Medulla oblongata (tissue), 1 donor: ENCODE results near the gene DENND1A.
A peak's percentile ranks its signal among the peaks of the same experiment; 100 is the strongest.
"Not testable (repeated sequence)": the region's sequence is repeated elsewhere in the genome, so short reads cannot be mapped to it uniquely, and the experiment has no call there.

Experiments used
- DNase-seq: peaks from one replicate; pipeline ENCODE4 v3.0.0-alpha.2; 2015; ENCODE audit errors: extremely low spot score

The DENND1A gene

DNA sequence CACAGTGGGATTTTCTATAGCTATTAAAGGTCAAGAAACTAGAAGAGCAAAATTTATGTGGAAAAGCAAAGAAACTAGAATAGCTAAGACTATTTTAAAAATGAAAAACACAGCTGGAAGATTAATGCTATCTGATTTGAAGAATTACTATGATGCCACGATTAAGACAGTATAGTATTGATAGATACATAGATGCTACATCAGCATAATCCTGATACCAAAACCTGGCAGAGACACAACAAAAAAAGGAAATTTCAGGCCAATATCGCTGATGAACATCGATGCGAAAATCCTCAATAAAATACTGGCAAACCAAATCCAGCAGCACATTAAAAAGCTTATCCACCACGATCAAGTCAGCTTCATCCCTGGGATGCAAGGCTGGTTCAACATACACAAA is 201.4 kb downstream of the DENND1A start:
- DNase-seq: not testable (repeated sequence)

GRCh38 chr9:123727332-123727731 is 202.6 kb downstream of the DENND1A start:
- no peak for DNase-seq

DNA sequence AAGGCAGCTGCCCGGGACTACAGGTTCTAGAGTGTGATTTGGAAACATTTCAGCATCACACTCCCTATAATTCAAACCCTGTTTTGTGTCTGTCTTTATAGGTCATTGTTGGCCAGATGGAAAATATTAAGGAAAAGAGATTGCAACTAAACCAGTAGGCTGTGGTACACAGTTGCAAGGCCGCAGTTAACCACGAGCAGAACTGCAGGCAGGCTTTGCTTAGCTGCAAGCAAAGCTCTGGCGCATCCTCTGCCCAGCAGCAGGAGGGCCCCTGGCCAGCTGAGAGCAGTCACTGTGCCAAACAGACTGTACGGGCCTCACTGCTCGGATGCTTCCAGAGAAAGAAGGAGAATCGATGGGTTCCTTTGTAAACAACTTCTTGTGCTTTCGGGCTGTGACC is 204.5 kb downstream of the DENND1A start:
- DNase-seq: peak; percentile 75

GRCh38 chr9:123724211-123724796 is 205.6 kb downstream of the DENND1A start:
- DNase-seq: peak; percentile 46

DNA sequence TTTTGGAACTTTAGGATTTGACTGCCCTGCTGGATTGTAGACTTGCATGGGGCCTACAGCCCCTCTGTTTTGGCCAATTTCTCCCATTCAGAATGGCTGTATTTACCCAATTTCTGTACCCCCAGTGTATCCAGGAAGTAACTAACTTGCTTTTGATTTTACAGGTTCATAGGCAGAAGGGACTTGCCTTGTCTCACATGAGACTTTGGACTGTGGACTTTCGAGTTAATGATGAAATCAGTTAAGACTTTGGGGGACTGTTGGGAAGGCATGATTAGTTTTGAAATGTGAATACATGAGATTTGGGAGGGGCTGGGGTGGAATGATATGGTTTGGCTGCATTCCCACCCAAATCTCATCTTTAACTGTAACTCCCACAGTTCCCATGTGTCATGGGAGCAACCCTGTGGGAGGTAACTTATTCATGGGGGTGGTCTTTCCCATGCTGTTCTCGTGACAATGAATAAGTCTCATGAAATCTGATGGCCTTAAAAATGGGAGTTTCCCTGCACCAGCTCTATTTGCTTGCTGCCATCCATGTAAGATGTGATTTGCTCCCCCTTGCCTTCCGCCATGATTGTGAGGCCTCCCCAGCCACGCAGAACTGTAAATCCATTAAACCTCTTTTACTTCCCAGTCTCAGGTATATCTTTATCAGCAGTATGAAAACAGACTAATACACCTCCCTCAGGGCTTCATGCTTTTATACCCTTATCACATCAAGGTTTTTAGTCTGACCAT is 206.6 kb downstream of the DENND1A start:
- DNase-seq: no peak

GRCh38 chr9:123722378-123722777 is 207.5 kb downstream of the DENND1A start:
- no peak for DNase-seq

DNA sequence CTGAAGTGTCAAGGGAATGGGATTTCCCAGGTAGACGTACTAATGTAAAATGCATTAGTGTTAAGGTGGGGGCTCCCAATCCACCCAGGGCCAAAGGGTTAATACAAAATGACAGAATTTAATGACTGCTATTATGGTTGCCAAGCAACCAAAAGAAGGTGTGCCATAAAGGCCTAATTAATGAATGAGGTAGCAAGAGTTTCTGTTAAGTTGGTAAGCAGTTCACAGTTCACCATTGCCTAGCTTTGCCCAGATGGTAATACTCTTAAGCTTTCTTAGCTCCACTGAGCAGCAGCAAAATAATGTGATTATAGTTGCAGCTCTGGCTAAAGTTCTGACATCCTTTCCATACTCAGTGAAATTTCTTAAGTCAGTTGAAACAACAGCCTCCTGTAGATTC is 211.7 kb downstream of the DENND1A start:
- no peak for DNase-seq

DNA sequence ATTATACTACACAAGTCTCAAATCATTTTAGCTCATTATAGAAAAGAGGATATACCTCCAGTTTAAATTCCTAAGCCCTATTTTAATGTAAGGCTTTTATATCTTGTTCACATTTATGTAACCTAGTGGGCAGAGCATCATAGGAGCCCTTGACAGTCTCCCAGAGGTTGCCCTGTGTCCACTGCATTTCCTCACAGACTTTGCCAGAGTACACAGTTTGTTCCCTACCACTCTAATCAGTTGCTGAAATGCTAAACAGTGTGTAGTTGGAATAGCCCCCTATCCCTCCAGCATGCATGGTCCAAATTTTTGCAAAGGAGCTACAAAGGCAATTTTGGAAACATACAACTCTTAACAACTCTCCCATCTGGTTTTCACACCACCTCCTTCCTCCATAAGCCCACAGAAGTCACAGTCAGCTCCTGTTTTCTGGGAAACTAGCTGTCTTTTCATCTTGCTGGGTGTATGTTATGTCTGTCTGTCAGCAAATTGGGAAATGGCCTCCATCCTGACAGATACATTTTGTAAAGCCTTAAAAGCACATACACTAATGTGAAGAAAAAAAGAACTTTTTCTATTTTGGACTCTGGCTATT is 212.2 kb downstream of the DENND1A start:
- no peak for DNase-seq

DNA sequence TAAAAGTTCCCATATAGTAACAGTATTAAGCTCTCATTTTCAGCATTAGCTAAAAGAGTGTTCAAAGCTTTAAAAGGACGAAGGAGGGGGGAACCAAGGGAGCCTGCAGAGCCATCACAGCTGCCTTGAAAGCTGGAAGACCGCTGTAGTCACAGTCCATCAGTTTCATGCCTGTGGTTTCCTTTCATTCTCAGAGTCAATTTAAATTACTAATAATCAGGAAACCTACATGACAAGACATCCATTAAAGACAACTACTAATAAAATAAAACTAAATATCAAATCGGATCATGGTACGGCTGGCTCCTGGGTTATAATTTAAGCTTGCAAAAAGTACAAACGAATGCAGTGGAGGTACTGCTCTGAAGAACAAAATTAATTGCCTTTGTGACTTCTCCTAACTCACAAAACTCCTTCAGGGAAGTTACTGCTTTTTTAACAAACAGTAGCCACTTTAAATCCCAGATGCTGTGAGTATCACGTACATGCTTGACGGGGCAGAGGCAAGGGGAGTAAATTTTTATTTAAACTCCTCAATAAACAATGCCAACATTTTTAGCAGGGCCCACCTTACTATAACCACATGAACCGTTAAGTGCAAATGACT is 213.5 kb downstream of the DENND1A start:
- no peak for DNase-seq

- no peak for DNase-seq
These were observed 214.7 kb downstream of the DENND1A start for GRCh38 chr9:123715258-123715657.

DNA sequence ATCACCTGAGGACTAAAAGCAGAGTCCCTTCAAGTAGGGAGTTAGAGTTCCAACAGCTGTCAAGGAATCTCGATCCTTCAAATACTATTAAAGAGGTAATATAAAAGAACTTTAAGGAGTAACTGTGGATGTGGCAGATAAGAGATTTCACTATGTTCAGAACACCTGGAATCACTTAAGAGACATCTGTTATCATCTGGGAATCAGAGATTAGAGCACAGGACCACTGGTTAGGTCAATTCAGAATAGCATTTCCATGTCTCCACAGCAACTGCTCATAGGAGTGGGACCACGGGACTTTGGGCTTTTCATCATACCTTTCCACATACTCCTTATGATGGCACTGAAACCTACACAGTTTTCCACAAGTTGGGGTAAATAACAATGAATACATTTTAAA is 216.6 kb downstream of the DENND1A start:
- DNase-seq: no peak

DNA sequence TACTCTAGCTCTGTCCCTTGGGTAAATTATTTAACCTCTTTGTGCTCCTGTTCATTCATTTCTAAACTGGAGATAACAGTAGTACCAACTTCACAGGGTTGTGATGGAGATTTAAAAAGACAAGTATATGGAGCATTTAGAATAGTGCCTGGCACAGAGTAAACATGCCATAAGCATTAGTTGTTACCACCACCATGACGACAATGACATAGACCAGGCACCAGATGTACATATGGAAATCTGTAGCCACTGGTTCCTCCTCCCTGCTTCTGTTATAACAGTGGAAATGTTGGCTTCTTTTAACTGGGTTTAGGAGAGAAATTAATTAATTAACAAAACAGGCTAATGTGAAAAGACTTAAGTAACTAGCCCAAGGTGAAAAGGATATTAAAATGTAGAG is 217.5 kb downstream of the DENND1A start:
- no peak for DNase-seq

GRCh38 chr9:123710299-123710698 is 219.6 kb downstream of the DENND1A start:
- no peak for DNase-seq

- DNase-seq: no peak
These were observed 227.4 kb downstream of the DENND1A start for GRCh38 chr9:123702483-123702882.

- no peak for DNase-seq
These were observed 232.2 kb downstream of the DENND1A start for GRCh38 chr9:123697686-123698085.

GRCh38 chr9:123696476-123696875 is 233.4 kb downstream of the DENND1A start:
- DNase-seq: no peak

- DNase-seq: no peak
These were observed 234.5 kb downstream of the DENND1A start for GRCh38 chr9:123695386-123695785.

DNA sequence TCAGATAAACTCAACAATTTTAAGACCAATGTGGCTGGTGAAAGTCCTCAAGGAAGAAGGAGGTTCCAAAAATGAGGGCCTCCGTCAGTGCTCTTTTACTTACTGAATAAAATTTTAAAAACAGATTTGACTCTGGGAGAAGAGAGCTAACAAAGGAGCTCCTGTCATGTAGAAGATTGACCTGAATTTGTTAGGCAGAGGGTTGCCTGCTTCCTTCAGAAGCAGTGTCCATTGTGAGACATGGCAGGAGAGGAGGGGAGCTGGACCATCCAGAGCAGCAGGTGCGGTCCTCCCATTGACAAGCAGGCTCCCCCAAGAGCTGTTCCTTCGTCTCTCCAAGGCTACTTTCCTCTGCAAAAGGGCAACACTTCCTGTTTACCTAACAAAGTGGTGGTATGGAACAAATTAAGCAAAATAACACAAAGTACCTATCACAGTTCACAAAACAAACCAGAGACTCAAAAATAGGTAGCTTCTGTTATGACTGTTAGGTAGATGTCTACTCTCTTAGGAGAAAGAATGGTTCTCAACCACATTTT is 238.1 kb downstream of the DENND1A start:
- DNase-seq: no peak

DNA sequence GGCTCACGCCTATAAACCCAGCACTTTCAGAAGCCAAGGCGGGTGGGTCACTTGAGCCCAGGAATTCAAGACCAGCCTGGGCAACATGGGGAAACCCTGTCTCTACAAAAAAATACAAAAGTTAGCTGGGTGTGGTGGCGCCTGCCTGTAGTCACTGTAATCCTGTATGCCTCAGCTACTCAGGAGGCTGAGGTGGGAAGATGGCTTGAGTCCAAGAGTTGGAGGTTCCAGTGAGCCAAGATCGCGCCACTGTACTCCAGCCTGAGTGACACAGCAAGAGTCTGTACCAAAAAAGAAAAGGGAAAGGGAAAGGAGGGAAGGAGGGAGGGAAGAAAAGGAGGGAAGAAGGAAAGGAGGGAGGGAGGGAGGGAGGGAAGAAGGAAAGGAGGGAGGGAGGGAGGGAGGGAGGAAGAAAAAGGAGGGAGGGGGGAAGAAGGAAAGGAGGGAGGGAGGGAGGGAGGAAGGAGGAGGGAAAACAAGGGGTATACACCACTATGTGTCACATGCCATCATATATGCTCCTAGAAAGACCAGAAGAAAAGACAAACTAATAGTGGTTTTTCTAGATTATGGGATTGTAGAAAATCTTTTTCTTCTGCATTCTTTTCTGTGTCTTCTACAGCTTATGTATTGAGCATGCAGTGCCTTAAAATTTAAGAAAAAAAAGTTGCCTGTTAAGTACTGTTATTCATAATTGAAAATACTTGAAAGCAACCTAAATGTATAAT is 240.1 kb downstream of the DENND1A start:
- no peak for DNase-seq

DNA sequence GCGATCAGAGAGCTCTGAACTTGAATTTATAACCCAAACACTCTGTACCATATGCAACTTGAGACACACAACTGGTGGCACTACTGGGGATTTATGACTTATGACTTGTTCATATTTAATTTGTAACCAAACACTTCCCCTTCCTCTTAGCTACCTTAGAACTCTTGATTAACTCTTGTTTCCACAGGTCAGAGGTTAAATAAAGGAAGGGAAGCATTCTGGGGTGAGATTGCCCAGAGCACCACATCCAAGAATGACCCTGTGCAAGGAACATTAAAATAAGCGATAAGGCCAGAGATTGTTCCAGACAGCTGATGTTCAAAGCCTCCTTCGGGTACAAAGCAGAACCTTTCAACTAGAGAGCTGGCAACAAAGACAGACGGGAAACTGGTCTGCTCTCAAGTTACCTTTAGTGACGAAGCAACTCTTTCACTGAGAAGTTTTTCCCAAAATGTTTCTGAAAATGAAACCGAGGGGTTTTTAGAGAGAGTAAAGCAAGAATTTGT is 242.6 kb downstream of the DENND1A start:
- DNase-seq: no peak

DNA sequence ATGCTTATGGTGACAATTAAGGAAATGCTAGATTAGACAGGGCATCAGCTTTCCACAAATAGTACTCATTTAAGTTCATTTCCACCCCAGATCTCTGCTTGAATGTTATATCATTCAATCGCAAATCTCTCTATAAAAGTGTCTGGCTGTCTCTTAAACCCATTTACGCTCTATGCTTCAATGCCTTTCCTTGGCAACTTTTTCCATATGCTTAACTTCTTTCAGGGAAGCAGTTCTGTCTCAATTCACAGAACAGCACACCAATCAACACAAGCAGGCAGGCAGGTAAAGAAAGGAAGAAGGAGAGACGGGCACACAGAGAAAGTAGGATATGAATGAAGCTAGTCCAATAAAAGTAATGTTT is 243.1 kb downstream of the DENND1A start:
- DNase-seq: no peak
